Bronchial epithelial cell (primary cell): ENCODE measurements around the gene PXT1. TPM values are rescaled to one million over a fixed set of nuclear protein-coding genes. Genes with fewer than 3 reads are reported as not detected.
A peak's percentile ranks its signal among the peaks of the same experiment; 100 is the strongest.
"Not testable (repeated sequence)": the region's sequence is repeated elsewhere in the genome, so short reads cannot be mapped to it uniquely, and the experiment has no call there.

Experiments
- DNase-seq: peaks from one replicate; pipeline ENCODE4 v3.0.0-alpha.2; 2010; ENCODE audit warnings: low read depth
- FAIRE-seq: peaks from 2 replicates; lab custom pipeline; 2011; peaks lifted over from hg19 to GRCh38; lab: Jason Lieb, UNC
- H3K27me3 ChIP-seq: 2 replicates; pipeline ENCODE4 v1.5.1; 2011; ENCODE audit warnings: low read length; ENCODE audit not compliant: control insufficient read depth, insufficient read depth
- H3K36me3 ChIP-seq: 2 replicates; pipeline ENCODE4 v1.5.1; 2011; ENCODE audit warnings: low read length; ENCODE audit not compliant: control insufficient read depth, insufficient read depth
- H3K4me3 ChIP-seq: 2 replicates; pipeline ENCODE4 v1.5.1; 2011; ENCODE audit warnings: mild to moderate bottlenecking, low read depth, low read length, control low read depth
- total RNA-seq: library from RNA; depleted of rRNA; stranded (reverse); fragments of >200 nt; gene quantifications from 2 replicates; pipeline ENCODE4 v1.2.1, GENCODE V29; 2014
- TF ChIP-seq, protein P1 (sequence below): IDR thresholded peaks from 2 replicates; pipeline ENCODE4 v1.5.1; 2011; ENCODE audit warnings: mild to moderate bottlenecking, moderate library complexity, low read length, control low read depth, inconsistent platforms; ENCODE audit not compliant: insufficient read depth, severe bottlenecking

Gene PXT1
- total RNA-seq, 1 donor from 2014 or later = not detected

DNA sequence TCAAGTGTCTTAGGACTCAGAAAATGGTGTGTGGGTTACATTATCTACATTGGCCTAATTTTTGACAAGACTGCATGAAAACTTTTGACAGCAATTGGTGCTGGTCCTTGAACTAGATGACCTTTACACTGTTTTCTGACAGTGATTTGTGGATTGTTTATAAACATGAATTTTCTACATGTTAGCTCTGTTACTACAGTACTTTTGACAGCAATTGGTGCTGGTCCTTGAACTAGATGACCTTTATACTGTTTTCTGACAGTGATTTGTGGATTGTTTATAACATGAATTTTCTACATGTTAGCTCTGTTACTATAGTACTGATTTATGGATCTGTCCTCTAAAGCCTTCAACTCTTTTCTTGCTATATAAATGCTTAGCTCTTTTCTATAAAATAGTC is 16.8 kb upstream of the PXT1 start:
- Histone ChIP-seq H3K27me3 (no peaks in the 10 kb centered on the region), H3K4me3 (no peak overlapping the region), H3K36me3 (peaks cover 1% of the 10 kb centered on the region)
- FAIRE-seq (no peak), DNase-seq (no peak)
- TF ChIP-seq, protein P1, sequence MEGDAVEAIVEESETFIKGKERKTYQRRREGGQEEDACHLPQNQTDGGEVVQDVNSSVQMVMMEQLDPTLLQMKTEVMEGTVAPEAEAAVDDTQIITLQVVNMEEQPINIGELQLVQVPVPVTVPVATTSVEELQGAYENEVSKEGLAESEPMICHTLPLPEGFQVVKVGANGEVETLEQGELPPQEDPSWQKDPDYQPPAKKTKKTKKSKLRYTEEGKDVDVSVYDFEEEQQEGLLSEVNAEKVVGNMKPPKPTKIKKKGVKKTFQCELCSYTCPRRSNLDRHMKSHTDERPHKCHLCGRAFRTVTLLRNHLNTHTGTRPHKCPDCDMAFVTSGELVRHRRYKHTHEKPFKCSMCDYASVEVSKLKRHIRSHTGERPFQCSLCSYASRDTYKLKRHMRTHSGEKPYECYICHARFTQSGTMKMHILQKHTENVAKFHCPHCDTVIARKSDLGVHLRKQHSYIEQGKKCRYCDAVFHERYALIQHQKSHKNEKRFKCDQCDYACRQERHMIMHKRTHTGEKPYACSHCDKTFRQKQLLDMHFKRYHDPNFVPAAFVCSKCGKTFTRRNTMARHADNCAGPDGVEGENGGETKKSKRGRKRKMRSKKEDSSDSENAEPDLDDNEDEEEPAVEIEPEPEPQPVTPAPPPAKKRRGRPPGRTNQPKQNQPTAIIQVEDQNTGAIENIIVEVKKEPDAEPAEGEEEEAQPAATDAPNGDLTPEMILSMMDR = no peak

DNA sequence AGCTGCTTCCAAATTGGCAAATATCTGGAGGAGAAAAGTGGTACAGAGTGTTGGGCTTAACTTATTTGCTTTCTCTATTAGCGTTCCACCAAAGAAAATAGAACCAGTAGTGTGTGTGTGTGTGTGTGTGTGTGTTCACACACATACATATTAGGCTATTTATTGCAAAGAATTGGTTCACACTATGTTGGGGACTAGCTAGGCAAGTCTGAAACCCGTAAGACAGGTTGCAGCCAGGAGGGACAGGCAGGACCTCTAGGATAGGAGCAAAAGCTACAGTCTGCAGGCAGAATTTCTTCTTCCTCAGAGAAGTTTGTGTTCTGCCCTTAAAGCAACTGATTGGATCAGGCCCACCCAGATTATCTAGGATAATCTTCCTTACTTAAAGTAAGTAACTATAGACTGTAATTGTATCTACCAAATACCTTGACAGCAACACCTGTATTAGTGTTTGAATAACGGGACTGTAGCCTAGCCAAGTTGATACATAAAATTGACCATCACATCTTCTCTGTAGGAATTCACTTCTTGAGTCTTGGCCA is 12.9 kb upstream of the PXT1 start:
- FAIRE-seq (no peak), DNase-seq (peak; percentile 23)
- Histone ChIP-seq H3K36me3 (peaks cover 1% of the 10 kb centered on the region), H3K4me3 (no peak overlapping the region), H3K27me3 (no peaks in the 10 kb centered on the region)
- TF ChIP-seq, protein P1 = no peak

DNA sequence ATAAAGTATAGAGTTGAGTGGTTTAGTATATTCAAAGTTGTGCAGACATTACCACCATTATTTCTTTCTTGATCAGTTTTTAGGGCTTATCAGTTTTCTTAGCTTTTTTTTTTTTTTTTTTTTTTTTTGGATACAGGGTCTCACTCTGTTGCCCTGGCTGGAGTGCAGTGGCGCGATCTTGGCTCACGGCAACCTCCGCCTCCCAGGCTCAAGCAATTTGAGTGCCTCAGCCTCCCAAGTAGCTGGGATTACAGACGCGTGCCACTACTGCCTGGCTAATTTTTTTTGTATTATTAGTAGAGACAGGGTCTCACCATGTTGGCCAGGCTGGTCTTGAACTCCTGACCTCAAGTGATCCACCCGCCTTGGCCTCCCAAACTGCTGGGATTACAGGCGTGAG is 10.2 kb upstream of the PXT1 start:
- not testable (repeated sequence) for H3K27me3 ChIP-seq, H3K4me3 ChIP-seq, DNase-seq, FAIRE-seq, H3K36me3 ChIP-seq

DNA sequence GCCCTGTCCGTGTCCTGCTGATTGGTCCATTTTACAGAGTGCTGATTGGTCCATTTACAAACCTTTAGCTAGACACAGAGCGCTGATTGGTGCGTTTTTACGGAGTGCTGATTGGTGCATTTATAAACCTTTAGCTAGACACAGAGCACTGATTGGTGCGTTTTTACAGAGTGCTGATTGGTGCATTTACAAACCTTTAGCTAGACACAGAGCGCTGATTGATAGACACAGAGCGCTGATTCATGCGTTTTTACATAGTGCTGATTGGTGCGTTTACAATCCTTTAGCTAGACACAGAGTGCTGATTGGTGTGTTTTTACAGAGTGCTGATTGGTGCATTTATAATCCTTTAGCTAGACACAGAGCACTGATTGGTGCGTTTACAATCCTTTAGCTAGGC is 6.5 kb upstream of the PXT1 start:
- not testable (repeated sequence) for H3K27me3 ChIP-seq, DNase-seq, H3K36me3 ChIP-seq, FAIRE-seq, H3K4me3 ChIP-seq

GRCh38 chr6:36445621-36446020 is 3.0 kb upstream of the PXT1 start:
- Histone ChIP-seq H3K36me3 (peaks cover 1% of the 10 kb centered on the region), H3K27me3 (no peaks in the 10 kb centered on the region), H3K4me3 (no peak overlapping the region)
- DNase-seq = no peak
- TF ChIP-seq, protein P1 = no peak
- no peak for FAIRE-seq

DNA sequence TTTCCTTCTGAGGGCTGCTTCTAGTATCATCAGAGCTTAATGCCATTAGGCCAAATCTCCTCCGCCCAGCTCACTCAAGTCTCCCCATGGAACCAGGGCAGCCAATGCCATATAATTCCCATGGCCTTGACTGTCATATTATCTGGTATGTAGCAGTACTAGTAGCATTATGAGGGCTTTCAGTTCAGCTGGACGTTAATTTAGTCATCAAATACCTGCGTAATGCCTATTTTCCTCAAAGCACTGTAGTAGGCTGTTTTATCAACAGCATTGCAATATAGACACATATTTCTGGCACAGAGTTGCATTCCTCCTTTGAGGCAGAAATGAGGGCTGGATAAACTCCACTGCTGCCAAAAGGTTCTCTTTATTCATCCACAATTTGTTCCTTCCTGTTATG is 1.8 kb upstream of the PXT1 start:
- TF ChIP-seq, protein P1 = no peak
- H3K27me3 ChIP-seq = no peaks in the 10 kb centered on the region
- DNase-seq (peak; percentile 75), FAIRE-seq (no peak)
- H3K36me3 ChIP-seq = peaks cover 1% of the 10 kb centered on the region
- no peak overlapping the region for H3K4me3 ChIP-seq
